NCI-H1930 (cell line): ENCODE data around the gene GSTT4.
"Not testable (repeated sequence)": the region's sequence is repeated elsewhere in the genome, so short reads cannot be mapped to it uniquely, and the experiment has no call there.

Source experiments
- DNase-seq, 2 experiments: peaks; one replicate each; lab custom pipeline; 2025; lab: John Stamatoyannopoulos, UW

GSTT4 gene

GRCh38 chr22:23953485-23953884 lies 51.8 kb downstream of the GSTT4 start:
- not testable (repeated sequence) for DNase-seq

DNA sequence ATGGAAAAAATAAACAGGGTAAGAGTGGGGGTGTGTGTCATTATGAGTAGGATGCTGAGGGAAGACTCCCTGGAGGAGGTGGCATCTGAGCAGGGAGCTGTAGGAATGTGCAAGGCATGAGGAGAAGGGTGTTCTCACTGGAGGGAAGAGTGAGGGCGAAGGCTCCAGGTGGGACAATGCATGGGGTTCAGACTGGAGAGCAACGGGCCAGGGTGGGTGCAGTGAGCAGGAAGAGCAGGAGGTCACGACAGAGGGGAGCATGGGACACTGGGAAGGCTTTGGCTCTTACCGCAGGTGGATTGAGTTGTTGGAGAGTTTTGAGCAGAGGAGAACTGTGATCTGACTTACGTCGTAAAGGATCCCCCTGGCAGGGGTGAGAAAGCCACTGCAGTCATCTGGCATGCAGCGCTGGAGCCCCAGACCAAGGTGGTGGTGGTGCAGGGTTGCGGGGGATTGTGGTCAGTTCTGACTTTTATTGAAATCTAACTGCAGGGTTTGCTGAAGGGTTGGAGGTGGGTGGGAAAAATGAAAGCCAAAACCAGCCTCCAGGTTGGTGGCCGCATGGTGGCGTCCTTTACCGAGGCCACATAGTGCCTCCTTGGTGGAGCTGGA lies 52.4 kb downstream of the GSTT4 start:
- not testable (repeated sequence) for DNase-seq

- DNase-seq: not testable (repeated sequence)
These were observed 53.9 kb downstream of the GSTT4 start for GRCh38 chr22:23951383-23951782.

DNA sequence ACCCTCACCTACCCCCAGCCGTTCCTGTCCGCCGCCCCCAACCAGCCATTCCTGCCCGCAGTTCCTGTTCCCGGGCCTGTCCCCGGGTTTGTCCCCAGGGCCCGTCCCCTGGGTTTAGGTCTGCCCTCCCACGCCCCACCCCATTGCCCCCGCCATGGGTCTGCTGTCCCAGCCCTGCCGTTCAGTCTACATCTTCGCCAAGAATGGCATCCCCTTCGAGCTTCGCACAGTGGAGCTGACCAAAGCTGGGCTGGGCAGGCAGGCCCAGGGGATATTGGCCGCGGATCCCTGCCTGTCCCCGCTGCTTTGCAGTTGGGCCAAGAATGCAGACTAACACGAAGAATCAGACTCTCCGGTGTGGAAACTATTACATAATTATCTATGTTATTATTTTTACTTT lies 55.5 kb downstream of the GSTT4 start:
- not testable (repeated sequence) for DNase-seq
